SIG-M5 treated with dmso at 0.1 percent for 504 hours (cell line): ENCODE data around the gene EDAR.
A peak's percentile ranks its signal among the peaks of the same experiment; 100 is the strongest.

Experiments
- DNase-seq: peaks from one replicate; lab custom pipeline; 2025; ENCODE audit not compliant: unreplicated experiment; lab: John Stamatoyannopoulos, UW

Gene EDAR

DNA sequence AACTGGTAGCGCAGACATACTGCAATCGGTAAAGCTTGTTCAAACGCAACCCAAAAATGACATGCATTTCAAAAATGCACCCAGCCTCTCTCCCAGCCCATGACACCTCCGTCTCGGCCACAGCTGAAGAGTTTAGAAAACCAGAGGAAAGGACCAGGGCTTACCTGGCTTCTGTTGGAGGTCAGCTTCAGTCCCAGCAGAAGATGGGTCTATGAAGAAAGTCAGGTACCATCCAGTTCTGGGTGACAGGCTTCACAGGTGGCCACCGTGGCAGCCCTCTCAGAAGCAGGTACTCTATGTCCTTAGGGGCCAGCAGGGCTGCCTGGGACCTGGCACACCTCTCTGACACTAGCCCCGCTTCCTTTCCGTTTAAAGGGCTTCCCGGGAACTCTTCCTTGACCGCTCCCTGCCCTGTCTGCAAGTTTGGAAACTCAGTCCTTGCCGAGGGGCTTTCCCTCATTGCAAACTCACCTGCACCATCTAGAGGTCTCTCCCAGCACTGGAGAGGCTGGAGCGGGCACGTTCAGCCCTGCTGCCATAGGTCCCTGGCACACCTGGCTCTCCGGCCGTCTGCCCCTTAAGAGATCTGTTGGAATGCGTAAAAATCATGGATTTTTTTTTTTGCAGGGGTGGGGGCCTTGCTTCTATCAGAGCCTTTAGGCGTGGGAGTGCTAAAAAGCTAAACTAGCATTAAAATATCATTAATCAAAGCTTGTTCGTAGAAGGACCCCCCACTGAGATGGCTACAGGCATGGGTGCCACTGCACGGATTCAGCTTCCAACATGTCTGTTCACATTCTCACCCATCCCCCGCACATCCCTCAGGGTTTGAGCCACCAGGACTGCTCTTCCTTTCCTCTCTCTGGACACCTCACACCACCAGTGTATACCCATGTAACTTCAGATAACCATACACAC, at the start of gene EDAR:
Gene EDAR, minus strand, starts transcription at position 425 of the 918 bp plus-strand sequence. CDS start 58,206 bp downstream, outside the sequence.
- DNase-seq, result peak; percentile 5

DNA sequence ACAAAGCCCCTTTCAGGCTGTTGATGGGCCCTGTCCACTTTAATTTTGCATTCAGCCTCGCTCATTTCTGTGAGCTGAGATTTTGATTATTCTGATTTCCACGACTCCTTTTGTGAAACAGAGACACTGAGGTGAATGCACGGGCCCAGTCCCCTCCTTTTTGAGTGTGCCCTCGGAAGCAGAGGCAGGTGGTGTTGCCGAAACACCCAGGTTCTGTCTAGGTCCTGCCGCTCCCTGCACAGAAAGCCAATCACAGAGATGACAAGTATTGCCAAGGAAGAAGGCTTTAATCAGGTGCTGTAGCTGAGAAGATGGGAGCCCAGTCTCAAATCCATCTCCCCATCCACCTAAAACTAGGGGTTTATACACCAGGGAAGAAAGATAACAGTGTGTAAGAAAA, 44.2 kb upstream of the EDAR start:
- DNase-seq, result no peak

DNA sequence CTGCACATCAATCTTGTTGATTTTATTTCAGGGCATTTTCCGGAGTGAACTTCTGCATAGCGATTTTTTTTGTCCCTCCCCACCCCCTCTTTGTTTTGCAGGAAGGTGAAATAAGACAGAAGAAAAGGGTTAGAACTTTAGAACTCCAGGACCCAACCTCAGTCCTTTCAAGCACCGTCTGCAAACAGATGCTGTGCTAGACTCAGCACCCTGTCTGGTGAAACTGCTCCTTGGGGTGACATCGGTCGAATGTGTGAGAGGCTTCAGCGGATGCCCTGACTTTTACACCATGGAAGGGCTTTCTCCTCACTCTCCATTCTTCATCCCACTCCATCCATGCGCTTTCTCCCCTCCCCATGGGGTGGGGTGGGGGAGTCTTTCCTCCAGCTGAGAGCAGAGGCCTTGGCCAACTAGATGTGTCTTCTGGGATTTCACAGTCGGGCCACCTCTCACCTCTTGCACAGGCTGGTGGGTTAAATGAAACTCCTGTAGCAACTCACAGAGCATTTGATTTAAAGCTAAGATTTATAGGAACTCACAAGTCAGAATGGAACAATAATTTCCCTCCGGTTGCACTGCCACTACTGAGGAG, 43.3 kb upstream of the EDAR start:
- DNase-seq, result no peak

DNA sequence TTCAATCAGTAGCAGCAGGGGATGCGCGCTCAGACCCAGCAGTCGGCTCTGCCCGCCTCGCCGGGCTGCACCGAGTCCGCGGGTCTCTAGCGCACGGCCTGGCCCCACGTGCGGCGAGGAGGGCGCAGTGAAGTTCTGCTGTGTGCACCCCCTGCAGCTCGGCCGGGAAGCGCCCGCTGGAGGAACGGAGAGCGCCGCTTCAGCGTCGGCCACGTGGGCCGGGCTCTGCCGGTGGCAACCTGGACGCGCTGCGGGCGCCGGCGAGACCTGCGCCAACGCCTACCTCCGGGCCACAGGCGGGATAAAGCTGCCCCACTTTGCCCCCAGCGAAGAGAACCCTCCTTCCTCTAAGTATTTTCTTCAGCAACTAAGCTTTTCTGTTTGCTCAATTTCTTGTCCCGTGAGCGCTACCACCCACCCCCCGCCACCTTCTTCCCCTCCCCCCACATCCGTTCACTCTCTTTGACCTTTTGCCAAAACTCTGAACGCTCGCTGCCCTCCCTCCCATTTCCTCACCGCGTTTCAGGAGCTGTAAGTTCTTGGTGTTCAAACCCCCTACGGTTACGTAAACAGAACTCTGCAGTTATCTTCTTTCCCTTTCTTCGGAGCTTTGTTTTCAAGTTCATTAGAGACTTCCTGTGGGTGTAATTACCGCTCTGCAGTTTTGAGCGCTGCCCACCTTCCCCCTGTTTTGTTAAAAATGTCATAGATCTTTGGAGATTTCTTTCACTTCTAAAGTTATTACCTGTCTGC, 42.6 kb upstream of the EDAR start:
- DNase-seq, result peak; percentile 95

DNA sequence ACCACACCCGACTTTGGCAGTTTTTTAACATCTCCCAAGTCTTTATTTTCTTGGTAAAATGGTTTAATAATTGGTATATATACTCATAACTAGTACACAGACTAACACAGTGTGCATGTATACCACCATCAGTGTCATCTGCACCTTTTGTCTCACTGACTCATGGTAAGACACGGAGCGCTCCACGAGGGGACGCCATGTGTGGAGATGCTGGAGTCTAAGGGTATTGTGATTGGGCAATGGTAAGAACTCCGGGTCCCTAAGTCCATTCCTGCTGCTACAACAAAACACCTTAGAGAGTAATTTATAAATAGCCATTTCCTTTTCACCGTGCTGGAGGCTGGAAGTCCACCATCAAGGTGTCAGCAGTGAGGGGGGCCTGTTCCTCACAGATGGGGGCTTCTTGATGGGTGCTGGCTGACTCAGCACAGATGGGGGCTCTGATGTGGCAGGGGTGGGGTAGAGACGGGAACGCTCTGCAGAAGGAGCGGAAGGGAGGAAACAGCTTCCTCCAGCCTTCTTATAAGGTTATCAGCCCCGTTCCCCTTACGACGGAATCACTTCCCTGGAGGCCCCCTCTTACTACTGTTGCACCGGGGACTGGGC, 42.0 kb upstream of the EDAR start:
- peak; percentile 60 for DNase-seq

DNA sequence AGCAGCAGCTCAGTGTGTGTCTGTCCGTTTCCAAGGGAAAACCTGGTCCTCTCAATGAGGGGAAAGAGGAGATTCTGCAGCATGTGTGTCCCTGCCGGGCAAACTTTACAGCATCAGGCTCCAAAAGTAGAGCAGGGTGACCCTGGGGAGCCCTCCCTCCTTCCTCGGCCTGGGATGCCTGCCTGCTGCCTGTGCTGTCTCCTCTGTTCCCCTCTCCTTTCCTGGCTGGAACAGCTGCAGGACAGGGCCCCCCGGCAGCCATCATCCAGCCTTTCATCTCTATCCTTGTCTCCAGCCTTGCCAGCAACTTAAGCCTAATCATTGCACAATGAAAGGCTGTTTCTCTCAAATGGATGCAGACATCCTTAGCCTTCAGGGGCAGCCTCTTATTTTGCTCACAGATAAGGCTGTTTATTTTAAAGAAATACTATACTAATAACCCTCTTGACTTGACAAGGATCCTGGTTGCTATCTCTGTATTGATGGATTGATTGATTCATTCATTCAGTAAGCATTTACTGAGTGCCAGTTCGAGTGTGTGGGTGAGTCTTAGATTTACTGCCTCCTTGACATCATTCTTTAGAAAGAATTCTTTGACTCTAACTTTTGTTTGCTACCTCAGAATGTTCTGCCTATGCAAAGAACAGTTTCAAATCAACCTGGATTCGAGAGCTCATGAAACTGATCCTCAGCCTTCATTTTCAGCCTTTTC, 40.6 kb upstream of the EDAR start:
- DNase-seq, result no peak

DNA sequence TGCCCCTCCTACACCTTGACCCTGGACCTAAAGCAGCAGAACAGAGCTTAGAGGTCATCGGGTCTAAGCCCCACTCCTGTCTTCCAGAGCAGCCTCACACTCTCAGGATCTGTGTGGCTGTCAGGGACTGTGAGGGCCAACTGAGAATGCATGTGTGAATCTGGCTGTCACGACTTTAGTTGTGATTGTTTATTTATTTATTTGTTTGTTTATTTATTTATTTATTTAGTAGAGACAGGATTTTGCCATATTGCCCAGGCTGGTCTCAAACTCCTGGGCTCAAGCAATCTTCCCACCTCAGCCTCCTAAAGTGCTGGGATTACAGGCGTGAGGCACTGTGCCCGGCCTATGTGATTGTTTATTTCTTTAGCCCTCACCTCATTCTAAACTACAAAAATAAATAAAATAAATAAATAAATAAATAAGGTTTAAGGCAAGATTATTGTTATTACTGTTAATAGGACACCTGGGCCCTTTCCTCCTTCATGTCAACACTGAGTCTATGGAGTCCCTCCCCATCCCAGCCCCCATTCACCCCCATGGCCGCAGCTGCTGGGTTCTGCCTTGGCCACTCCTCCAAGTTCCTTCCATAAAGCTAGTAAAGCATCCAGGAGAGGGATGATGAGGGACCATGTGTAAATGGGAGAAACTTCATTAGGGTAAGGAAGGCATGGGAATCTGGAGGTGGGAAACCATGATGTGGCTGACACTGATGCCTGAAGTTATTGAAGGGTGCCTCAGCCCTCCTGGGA, 39.9 kb upstream of the EDAR start:
- DNase-seq, result no peak

GRCh38 chr2:109028277-109028676, 39.3 kb upstream of the EDAR start:
- no peak for DNase-seq

DNA sequence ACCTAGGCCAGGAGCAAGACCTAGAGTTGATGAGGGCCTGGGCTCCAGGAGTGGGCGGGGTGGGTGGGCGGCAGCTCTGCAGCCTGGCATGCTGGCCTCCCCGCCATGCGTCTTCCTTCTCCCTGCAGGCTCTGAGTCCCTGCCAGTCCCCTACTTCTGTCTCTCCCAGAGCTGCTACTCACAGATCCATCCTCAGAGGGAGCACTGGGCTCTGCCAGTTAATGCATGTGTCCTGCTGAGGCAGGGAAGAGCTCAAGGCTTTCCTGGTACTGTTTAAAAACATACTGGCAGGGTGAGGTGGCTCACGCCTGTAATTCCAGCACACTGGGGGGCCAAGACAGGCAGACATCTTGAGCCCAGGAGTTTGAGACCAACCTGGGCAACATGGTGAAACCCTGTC, 38.7 kb upstream of the EDAR start:
- no peak for DNase-seq

DNA sequence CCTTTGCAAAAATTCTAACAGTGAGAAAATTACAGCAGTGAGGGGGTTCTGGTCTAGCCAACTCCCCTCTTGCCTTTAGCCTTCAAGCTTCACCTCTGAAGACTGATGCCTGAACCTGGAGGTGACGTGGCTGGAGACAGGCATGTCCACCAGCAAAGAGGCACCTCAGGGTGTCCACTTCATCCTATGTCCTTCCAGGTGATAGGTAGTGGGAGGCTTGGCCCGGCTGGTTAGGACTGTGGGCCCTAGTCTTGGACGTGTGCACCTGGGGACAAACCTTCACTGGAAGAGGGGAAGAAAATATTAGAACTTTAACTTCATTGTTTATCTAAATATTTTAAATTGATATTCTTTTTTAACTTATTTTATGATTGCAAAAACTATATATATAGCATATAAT, 35.5 kb upstream of the EDAR start:
- DNase-seq, result no peak

DNA sequence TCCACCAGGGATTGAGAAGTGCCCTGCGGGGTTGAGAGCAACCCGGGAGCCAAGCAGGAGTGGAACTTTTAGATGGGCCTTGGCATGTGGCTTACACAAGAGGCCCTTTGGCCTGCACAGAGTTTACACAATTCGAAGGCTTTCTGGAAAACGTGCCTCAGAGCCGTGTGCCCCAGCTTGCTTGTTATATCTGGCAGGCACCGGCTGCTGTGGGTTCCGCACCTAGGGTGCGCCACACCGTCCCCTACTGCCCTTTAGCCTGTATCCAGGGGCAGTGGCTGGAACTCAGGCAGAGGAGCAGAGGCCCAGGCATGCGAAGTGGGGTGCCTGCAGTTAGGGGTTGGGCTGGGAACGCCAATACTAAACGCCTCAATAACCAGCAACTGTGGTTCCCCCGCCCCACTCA, 32.9 kb upstream of the EDAR start:
- DNase-seq, result no peak

- DNase-seq, result no peak
These were observed 31.2 kb upstream of the EDAR start for GRCh38 chr2:109020217-109020637.

- DNase-seq, result no peak
These were observed 29.4 kb upstream of the EDAR start for GRCh38 chr2:109018452-109018851.

DNA sequence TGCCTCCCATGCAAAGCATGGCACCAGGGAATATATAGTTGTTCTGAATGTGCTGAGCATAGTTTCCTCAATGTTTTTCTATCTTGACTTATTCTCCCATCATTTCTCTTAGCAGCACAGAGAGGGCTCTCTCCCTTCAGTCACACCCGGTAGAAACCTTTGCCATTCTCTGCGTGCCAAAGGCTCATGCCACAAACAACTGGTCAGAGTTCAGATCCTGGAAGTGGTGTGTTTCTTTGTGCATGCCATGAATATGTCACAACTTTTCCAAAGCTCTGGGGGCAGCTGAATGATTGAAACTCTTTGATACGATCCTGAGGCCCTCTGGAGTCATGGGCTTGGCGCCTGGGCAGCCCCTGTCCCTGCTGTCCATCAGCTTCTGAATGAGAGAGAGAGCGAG, 28.0 kb upstream of the EDAR start:
- no peak for DNase-seq

DNA sequence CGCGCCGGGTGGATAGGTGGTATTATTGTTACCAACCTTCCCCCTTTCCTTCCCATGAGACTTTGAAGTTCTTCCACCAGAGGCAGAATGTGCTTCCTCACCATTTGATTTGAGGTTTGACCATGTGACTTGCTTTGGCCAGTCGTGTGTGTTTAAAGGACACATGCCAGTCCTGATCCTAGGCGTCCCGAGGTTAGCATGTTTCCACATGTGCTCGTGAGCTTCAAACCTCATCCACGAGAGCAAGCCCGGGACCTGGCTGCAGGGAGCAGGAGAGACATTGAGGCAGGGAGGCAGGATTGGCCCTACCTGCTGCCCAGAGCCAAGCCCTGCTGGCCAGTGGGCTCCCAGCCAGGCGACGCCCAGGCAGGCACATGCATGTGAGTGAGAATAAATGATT, 27.4 kb upstream of the EDAR start:
- DNase-seq, result no peak

- no peak for DNase-seq
These were observed 25.5 kb upstream of the EDAR start for GRCh38 chr2:109014476-109014875.

- no peak for DNase-seq
These were observed 24.0 kb upstream of the EDAR start for GRCh38 chr2:109013051-109013450.

GRCh38 chr2:109009920-109010610, 21.0 kb upstream of the EDAR start:
- no peak for DNase-seq

DNA sequence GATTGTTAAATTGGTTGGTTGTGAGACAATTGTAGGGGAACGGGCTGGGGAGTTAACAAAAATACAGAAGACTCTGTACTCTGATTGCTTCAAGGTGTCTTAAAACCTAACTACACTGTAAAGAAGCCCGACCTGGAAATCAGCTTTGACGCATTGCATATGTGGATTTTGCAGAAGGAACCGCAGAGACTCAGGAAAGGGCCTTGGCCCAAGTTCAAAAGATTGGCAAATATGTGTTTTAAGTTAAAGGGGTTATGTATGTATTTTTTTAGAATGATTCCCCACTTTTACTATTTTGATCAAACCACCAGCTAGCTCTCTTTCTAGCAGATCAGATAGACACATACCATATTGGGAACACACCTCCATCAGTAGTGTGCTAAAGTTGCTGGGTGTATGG, 18.0 kb upstream of the EDAR start:
- DNase-seq, result no peak
